Measurements from ENCODE around the gene CCSER2.

Gene CCSER2

GRCh38 chr10:84329986-84330651 is 1.7 kb downstream of the CCSER2 start:
- TF ChIP-seq, protein P1, sequence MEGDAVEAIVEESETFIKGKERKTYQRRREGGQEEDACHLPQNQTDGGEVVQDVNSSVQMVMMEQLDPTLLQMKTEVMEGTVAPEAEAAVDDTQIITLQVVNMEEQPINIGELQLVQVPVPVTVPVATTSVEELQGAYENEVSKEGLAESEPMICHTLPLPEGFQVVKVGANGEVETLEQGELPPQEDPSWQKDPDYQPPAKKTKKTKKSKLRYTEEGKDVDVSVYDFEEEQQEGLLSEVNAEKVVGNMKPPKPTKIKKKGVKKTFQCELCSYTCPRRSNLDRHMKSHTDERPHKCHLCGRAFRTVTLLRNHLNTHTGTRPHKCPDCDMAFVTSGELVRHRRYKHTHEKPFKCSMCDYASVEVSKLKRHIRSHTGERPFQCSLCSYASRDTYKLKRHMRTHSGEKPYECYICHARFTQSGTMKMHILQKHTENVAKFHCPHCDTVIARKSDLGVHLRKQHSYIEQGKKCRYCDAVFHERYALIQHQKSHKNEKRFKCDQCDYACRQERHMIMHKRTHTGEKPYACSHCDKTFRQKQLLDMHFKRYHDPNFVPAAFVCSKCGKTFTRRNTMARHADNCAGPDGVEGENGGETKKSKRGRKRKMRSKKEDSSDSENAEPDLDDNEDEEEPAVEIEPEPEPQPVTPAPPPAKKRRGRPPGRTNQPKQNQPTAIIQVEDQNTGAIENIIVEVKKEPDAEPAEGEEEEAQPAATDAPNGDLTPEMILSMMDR (IDR thresholded peaks at IDR 0.05; ENCODE audit: low read depth, low read length) = no peak
- peak overlapping the region; percentile 58 for H3K4me3 ChIP-seq (ENCODE audit: low read depth, low read length)
- no peak for DNase-seq (ENCODE audit: low read depth, low spot score)
- in situ Hi-C loops (cut with HindIII; ENCODE audit: low sequenced_read_pairs) = no loop called here

DNA sequence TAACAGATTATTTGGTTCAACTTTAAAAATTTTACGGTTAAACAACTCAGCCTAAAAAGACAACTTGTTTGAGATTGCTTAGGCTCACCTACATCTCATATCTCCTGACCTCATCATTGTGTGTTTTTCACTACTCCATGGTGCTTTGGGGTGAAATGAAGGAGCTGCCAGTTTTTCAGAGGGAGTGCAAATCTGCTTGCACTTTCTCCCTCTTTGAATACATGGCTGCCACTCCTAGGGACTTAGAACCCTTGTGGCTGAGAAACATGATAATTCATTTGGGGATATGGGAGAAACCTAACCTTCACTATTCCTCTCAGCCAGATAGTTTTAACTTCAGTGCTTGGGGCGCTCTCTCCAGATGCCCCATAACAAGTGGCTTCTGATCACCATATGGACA is 2.7 kb downstream of the CCSER2 start:
- no peak for DNase-seq (ENCODE audit: low read depth, low spot score)
- in situ Hi-C loops (cut with HindIII; ENCODE audit: low sequenced_read_pairs) = no loop called here
- TF ChIP-seq, protein P1 (IDR thresholded peaks at IDR 0.05; ENCODE audit: low read depth, low read length) = no peak
- H3K4me3 ChIP-seq (ENCODE audit: low read depth, low read length) = no peak overlapping the region

DNA sequence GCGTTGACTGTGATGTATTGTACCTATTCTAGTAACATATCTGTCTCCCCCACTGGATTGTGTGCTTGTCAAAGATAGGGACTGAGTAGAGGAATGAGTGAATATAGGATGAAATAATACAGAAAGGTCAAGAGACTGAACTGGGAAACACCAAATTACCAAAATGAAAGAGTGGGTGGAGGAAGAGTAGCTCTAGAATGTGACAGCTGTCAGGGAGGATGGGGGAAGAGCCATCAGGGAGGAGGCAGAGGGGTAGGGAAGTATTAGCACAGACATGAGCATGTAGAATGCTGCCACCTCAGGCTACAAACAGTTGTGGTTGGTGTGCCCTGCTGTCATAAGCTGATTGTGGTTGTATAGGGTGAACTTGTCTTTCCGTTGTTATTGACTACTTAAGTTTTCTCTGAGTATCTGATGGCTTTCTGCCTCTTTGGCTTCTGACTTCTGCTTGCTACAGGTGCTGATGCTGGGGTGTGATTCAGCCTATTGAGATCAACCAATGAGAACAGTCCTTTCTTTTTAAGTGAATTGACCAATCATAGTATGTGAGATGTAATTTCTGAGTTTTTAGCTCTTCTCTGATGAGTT is 5.6 kb downstream of the CCSER2 start:
- no peak for DNase-seq (ENCODE audit: low read depth, low spot score)
- no peak overlapping the region for H3K4me3 ChIP-seq (ENCODE audit: low read depth, low read length)
- in situ Hi-C loops (cut with HindIII; ENCODE audit: low sequenced_read_pairs) = no loop called here
- TF ChIP-seq, protein P1 (IDR thresholded peaks at IDR 0.05; ENCODE audit: low read depth, low read length) = no peak

GRCh38 chr10:84334811-84335210 is 6.4 kb downstream of the CCSER2 start:
- H3K4me3 ChIP-seq (ENCODE audit: low read depth, low read length) = no peak overlapping the region
- in situ Hi-C loops (cut with HindIII; ENCODE audit: low sequenced_read_pairs) = no loop called here
- TF ChIP-seq, protein P1 (IDR thresholded peaks at IDR 0.05; ENCODE audit: low read depth, low read length) = no peak
- no peak for DNase-seq (ENCODE audit: low read depth, low spot score)

DNA sequence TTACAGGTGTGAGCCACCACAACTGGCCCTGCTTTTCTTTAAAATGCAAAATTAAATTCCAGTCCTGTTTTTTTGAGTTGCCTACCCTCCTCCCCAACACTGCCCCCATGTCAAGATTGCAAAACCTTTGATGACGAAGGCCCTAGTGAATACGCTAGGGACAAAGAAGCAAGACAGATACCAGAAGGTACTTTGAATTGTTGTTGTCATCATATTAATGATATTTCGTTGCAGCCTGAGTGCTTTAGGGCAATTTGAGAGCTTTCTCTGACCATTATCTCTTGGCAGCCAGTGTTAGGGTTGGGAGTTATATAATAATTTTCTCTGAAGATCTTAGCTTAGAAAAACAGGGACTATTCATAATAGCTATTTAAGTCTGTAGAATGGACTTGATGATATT is 7.1 kb downstream of the CCSER2 start:
- TF ChIP-seq, protein P1 (IDR thresholded peaks at IDR 0.05; ENCODE audit: low read depth, low read length) = no peak
- in situ Hi-C loops (cut with HindIII; ENCODE audit: low sequenced_read_pairs) = no loop called here
- DNase-seq (ENCODE audit: low read depth, low spot score) = no peak
- no peak overlapping the region for H3K4me3 ChIP-seq (ENCODE audit: low read depth, low read length)

- H3K4me3 ChIP-seq (ENCODE audit: low read depth, low read length) = no peak overlapping the region
- in situ Hi-C loops (cut with HindIII; ENCODE audit: low sequenced_read_pairs) = no loop called here
- TF ChIP-seq, protein P1 (IDR thresholded peaks at IDR 0.05; ENCODE audit: low read depth, low read length) = no peak
- no peak for DNase-seq (ENCODE audit: low read depth, low spot score)
These were observed 8.2 kb downstream of the CCSER2 start for GRCh38 chr10:84336406-84337090.

Measured in astrocyte of the spinal cord (primary cell).